ENCODE results near the gene OTX1.
A peak's percentile ranks its signal among the peaks of the same experiment; 100 is the strongest.

Gene OTX1

GRCh38 chr2:63034526-63034925 lies 16.1 kb upstream of the OTX1 start:
- Histone ChIP-seq H3K4me3 (ENCODE audit: low read length) (no peak overlapping the region), H3K4me1 (ENCODE audit: insufficient read depth, low read length) (peaks cover 7% of the 10 kb centered on the region), H2AFZ (ENCODE audit: low read depth, low read length) (no peak overlapping the region), H3K27me3 (ENCODE audit: insufficient read depth, low read length) (no peaks in the 10 kb centered on the region), H3K9me3 (ENCODE audit: low read length) (no peaks in the 10 kb centered on the region), H3K36me3 (ENCODE audit: insufficient read depth, low read length) (no peaks in the 10 kb centered on the region)

DNA sequence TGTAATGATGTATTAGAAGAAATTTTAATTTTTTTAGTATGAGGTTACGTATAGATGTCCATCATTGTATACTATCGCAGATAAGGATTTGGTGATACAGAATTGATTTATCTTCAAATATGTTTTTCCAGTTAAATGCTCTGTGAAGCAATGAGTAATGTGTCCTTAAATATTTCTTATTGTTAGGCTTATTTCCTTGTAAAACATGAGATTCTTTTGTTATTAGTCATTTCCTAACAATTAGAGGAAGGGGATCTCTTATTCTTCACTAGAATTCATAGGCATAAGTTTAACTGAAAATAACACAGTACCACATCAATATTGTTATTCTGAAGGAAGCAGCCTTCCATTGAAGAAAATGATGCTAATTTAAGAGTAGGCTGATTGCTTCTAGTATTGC lies 15.5 kb upstream of the OTX1 start:
- H3K4me1 ChIP-seq (ENCODE audit: insufficient read depth, low read length) = peaks cover 7% of the 10 kb centered on the region
- H3K9me3 ChIP-seq (ENCODE audit: low read length) = no peaks in the 10 kb centered on the region
- no peak overlapping the region for H3K4me3 ChIP-seq (ENCODE audit: low read length)

DNA sequence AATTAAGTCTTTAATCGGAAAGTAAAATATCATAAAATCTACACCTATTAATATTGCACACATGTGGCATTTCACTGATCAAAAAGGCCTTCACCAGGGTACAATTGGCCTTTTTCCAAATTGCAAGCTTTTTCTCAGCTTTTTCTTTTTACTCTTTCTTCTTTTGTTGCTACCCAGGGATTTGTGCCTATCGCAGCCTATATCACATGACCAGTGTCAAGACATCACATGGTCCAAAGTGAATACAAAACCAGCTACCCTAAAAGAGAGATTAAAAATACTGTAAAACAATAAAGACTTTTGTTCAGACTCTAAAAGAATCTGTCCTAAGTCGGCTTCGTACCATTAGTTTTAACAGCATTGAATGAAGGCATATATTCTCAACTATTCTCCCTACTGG lies 15.0 kb upstream of the OTX1 start:
- H3K9me3 ChIP-seq (ENCODE audit: low read length) = no peaks in the 10 kb centered on the region
- peaks cover 7% of the 10 kb centered on the region for H3K4me1 ChIP-seq (ENCODE audit: insufficient read depth, low read length)
- H3K36me3 ChIP-seq (ENCODE audit: insufficient read depth, low read length) = no peaks in the 10 kb centered on the region
- no peak overlapping the region for H3K4me3 ChIP-seq (ENCODE audit: low read length)
- no peaks in the 10 kb centered on the region for H3K27me3 ChIP-seq (ENCODE audit: insufficient read depth, low read length)
- no peak overlapping the region for H2AFZ ChIP-seq (ENCODE audit: low read depth, low read length)

More for the DNA sequence above, 15.5 kb upstream of the OTX1 start:
- Histone ChIP-seq H3K27me3 (ENCODE audit: insufficient read depth, low read length) (no peaks in the 10 kb centered on the region), H3K36me3 (ENCODE audit: insufficient read depth, low read length) (no peaks in the 10 kb centered on the region), H2AFZ (ENCODE audit: low read depth, low read length) (no peak overlapping the region)

DNA sequence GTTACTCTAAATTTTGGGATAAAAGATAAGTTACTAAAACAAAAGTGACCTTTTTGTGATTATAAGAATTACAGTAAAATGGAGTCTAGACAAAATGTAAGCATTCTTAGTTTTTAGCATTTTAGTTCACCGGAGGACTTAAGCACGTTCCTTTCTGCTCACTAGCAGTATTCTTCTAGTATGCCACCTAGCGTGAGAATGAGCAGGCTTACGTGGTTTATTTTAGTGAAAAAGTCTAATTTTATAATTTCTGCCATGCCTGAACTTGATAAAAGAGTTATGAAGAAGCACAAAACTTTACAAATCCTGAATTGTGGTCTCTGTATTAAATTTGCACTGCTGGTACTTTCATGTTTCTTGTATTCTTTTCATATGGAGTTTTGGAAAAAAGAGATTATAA lies 12.6 kb upstream of the OTX1 start:
- no peaks in the 10 kb centered on the region for H3K36me3 ChIP-seq (ENCODE audit: insufficient read depth, low read length)
- H3K4me1 ChIP-seq (ENCODE audit: insufficient read depth, low read length) = peaks cover 15% of the 10 kb centered on the region
- H2AFZ ChIP-seq (ENCODE audit: low read depth, low read length) = no peak overlapping the region
- H3K27me3 ChIP-seq (ENCODE audit: insufficient read depth, low read length) = no peaks in the 10 kb centered on the region
- no peak overlapping the region for H3K4me3 ChIP-seq (ENCODE audit: low read length)
- no peaks in the 10 kb centered on the region for H3K9me3 ChIP-seq (ENCODE audit: low read length)

DNA sequence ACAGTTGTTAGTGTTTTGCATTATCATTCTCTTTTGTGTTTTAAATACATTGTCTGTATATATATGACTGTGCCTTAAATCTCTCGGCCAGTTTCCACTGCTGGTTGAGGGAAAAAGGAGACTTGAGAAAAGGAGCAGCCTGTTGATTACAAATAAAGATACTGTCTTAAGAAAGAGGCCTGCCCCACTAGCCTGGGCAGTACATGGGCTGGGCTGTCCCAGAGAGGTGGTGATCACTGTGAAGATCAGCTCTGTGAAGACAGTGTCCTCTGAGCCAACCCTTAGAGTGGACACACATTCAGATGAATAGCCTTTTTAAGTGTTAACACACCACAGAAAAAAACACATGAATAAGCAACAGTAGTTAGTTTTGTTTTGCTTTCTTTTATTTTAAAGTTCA lies 10.0 kb upstream of the OTX1 start:
- Histone ChIP-seq H3K27me3 (ENCODE audit: insufficient read depth, low read length) (no peaks in the 10 kb centered on the region), H3K9me3 (ENCODE audit: low read length) (no peaks in the 10 kb centered on the region), H3K36me3 (ENCODE audit: insufficient read depth, low read length) (no peaks in the 10 kb centered on the region), H3K4me3 (ENCODE audit: low read length) (no peak overlapping the region), H2AFZ (ENCODE audit: low read depth, low read length) (no peak overlapping the region), H3K4me1 (ENCODE audit: insufficient read depth, low read length) (peaks cover 35% of the 10 kb centered on the region)

- Histone ChIP-seq H3K27me3 (ENCODE audit: insufficient read depth, low read length) (peaks cover 8% of the 10 kb centered on the region), H3K4me3 (ENCODE audit: low read length) (no peak overlapping the region), H3K36me3 (ENCODE audit: insufficient read depth, low read length) (peaks cover 4% of the 10 kb centered on the region), H2AFZ (ENCODE audit: low read depth, low read length) (no peak overlapping the region), H3K9me3 (ENCODE audit: low read length) (no peaks in the 10 kb centered on the region), H3K4me1 (ENCODE audit: insufficient read depth, low read length) (peaks cover 41% of the 10 kb centered on the region)
Measured at GRCh38 chr2:63041592-63041991, 9.0 kb upstream of the OTX1 start.

GRCh38 chr2:63044362-63045327 lies 6.0 kb upstream of the OTX1 start:
- Histone ChIP-seq H3K36me3 (ENCODE audit: insufficient read depth, low read length) (peaks cover 4% of the 10 kb centered on the region), H2AFZ (ENCODE audit: low read depth, low read length) (no peak overlapping the region), H3K27me3 (ENCODE audit: insufficient read depth, low read length) (peaks cover 10% of the 10 kb centered on the region), H3K4me1 (ENCODE audit: insufficient read depth, low read length) (peaks cover 68% of the 10 kb centered on the region), H3K4me3 (ENCODE audit: low read length) (no peak overlapping the region), H3K9me3 (ENCODE audit: low read length) (no peaks in the 10 kb centered on the region)

- H2AFZ ChIP-seq (ENCODE audit: low read depth, low read length) = no peak overlapping the region
- H3K27me3 ChIP-seq (ENCODE audit: insufficient read depth, low read length) = peaks cover 10% of the 10 kb centered on the region
- H3K36me3 ChIP-seq (ENCODE audit: insufficient read depth, low read length) = peaks cover 4% of the 10 kb centered on the region
- H3K4me3 ChIP-seq (ENCODE audit: low read length) = peak overlapping the region; percentile 59
- H3K4me1 ChIP-seq (ENCODE audit: insufficient read depth, low read length) = peaks cover 70% of the 10 kb centered on the region
- no peaks in the 10 kb centered on the region for H3K9me3 ChIP-seq (ENCODE audit: low read length)
Measured at GRCh38 chr2:63046552-63046951, 4.1 kb upstream of the OTX1 start.

- peak overlapping the region; percentile 59 for H3K4me3 ChIP-seq (ENCODE audit: low read length)
- peaks cover 68% of the 10 kb centered on the region for H3K4me1 ChIP-seq (ENCODE audit: insufficient read depth, low read length)
- peaks cover 10% of the 10 kb centered on the region for H3K27me3 ChIP-seq (ENCODE audit: insufficient read depth, low read length)
Measured at GRCh38 chr2:63046961-63047320, 3.7 kb upstream of the OTX1 start.

GRCh38 chr2:63047321-63048279 lies 3.0 kb upstream of the OTX1 start:
- Histone ChIP-seq H3K27me3 (ENCODE audit: insufficient read depth, low read length) (peaks cover 10% of the 10 kb centered on the region), H3K9me3 (ENCODE audit: low read length) (peaks cover 2% of the 10 kb centered on the region), H3K4me1 (ENCODE audit: insufficient read depth, low read length) (peaks cover 67% of the 10 kb centered on the region), H3K4me3 (ENCODE audit: low read length) (peak overlapping the region; percentile 59), H2AFZ (ENCODE audit: low read depth, low read length) (peak overlapping the region; percentile 55), H3K36me3 (ENCODE audit: insufficient read depth, low read length) (peaks cover 5% of the 10 kb centered on the region)

More at GRCh38 chr2:63046961-63047320, 3.7 kb upstream of the OTX1 start:
- Histone ChIP-seq H3K9me3 (ENCODE audit: low read length) (no peaks in the 10 kb centered on the region), H2AFZ (ENCODE audit: low read depth, low read length) (no peak overlapping the region), H3K36me3 (ENCODE audit: insufficient read depth, low read length) (peaks cover 4% of the 10 kb centered on the region)

- peaks cover 3% of the 10 kb centered on the region for H3K9me3 ChIP-seq (ENCODE audit: low read length)
- peaks cover 10% of the 10 kb centered on the region for H3K36me3 ChIP-seq (ENCODE audit: insufficient read depth, low read length)
- peak overlapping the region; percentile 59 for H3K4me3 ChIP-seq (ENCODE audit: low read length)
- peaks cover 18% of the 10 kb centered on the region for H3K27me3 ChIP-seq (ENCODE audit: insufficient read depth, low read length)
- H3K4me1 ChIP-seq (ENCODE audit: insufficient read depth, low read length) = peaks cover 58% of the 10 kb centered on the region
- peak overlapping the region; percentile 55 for H2AFZ ChIP-seq (ENCODE audit: low read depth, low read length)
Measured at GRCh38 chr2:63048367-63049171, 2.1 kb upstream of the OTX1 start.

- Histone ChIP-seq H3K36me3 (ENCODE audit: insufficient read depth, low read length) (peaks cover 13% of the 10 kb centered on the region), H3K4me3 (ENCODE audit: low read length) (peak overlapping the region; percentile 59), H3K4me1 (ENCODE audit: insufficient read depth, low read length) (peaks cover 50% of the 10 kb centered on the region), H3K27me3 (ENCODE audit: insufficient read depth, low read length) (peaks cover 21% of the 10 kb centered on the region), H2AFZ (ENCODE audit: low read depth, low read length) (peak overlapping the region; percentile 55), H3K9me3 (ENCODE audit: low read length) (peaks cover 8% of the 10 kb centered on the region)
Measured at GRCh38 chr2:63049211-63049969, 1.2 kb upstream of the OTX1 start.

All from neuron (in vitro differentiated cells).